NCI-H1694 treated with DMSO at 0.1 percent for 48 hours (cell line): ENCODE results near the gene SPATC1L.
A peak's percentile ranks its signal among the peaks of the same experiment; 100 is the strongest.
"Not testable (repeated sequence)": the region's sequence is repeated elsewhere in the genome, so short reads cannot be mapped to it uniquely, and the experiment has no call there.

Source experiments
- DNase-seq: peaks from one replicate; lab custom pipeline; 2025; lab: John Stamatoyannopoulos, UW

The SPATC1L gene

DNA sequence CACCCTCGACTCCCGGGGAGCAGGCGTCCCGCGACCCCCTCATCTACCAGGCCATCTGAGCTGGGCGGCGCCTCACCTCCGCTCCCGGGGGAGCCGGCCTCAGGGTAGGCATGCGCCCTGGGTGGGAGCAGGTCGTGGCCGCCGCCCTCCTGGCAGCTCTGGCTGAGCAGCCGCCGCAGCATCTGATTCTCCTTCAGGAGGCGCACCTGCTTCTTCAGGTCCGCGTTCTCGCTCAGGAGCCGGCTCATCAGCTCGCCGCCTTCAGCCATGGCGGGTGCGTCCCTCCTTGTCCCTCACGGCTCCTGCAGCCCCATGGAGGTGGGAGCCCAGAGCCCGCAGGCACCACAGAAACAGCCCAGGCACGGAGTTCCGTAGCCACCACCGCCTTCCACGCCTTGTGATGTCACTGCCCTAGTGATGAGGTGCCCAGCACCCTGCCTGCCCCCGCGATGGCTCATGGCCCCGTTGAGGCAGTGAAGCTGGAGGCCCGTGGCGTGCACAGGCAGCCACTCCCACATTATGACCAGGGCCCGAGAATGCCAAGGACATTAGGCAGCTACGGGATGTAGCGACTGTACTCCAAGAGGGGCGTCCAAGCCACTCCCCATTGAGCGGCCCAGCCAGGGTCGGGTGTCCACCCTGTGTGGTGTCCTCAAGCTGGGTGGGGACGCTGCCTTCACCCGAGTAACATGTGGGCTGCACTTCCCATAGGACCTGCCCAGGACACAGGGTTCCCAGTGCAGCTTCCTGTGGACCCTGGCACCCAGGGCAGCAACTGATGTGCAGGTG lies 1.5 kb downstream of the SPATC1L start:
- no peak for DNase-seq

GRCh38 chr21:46181953-46182547 lies 2.2 kb downstream of the SPATC1L start:
- no peak for DNase-seq

DNA sequence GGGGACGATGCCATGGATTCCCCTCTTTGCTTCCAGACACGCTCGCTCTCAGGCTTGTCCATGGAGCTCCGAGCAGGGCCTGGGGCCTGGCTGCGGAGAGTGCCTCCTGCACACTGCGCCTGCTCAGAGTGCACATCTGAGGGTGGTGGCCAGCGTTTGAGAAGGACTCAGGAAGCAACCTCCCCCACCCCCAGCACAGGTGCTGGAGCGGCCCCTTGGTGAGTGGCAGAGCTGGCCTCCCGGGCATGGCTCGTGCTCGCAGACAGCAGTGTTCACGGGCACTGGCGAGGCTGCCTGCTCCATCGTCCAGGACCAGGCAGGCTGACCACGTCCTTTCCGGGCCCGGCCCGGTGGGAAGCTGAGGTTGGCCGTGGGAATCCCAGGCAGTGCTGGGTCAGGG lies 2.8 kb downstream of the SPATC1L start:
- no peak for DNase-seq

- no peak for DNase-seq
Observed at GRCh38 chr21:46180778-46181391, 3.4 kb downstream of the SPATC1L start.

- no peak for DNase-seq
Observed at GRCh38 chr21:46180079-46180722, 4.1 kb downstream of the SPATC1L start.

DNA sequence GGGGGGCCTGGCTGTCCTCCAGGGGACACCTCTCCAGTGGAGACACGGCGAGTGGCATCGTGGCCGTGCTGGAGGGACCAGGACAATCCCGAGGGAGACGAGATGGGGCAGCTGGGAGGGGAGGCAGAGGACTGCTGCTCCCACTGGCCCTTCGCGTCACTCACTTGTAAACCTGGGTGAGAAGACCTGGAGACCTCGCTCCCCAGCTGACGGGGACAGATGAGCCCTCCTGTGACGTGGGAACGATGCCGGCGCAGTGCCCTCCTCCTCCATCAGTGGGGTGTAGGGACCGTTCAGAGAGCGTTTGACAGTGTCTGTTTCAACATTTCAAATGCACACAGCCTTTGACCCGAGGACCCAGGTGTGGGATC lies 4.6 kb downstream of the SPATC1L start:
- DNase-seq: no peak

- DNase-seq: no peak
Observed at GRCh38 chr21:46178961-46179360, 5.3 kb downstream of the SPATC1L start.

- not testable (repeated sequence) for DNase-seq
Observed at GRCh38 chr21:46176443-46177129, 7.7 kb downstream of the SPATC1L start.

DNA sequence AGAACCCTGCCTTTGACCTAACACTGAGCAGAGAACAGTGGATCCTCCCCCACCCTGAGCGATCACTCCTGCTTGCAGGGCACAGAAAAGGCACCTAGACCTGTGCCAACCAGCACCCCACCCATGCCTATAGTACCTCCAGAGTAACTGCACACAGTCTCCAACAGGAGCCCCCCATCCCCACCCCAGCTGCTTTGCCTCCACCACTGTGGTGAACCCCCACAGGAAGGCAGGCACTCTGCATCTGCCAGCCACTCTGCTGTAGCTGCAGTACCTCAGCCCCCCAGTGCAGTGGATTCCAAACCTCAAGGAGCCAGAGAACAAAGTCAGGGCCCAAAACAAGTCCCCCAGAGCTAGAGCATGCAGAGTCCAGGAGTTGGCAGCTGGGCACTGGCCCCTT lies 10.7 kb downstream of the SPATC1L start:
- DNase-seq: no peak

DNA sequence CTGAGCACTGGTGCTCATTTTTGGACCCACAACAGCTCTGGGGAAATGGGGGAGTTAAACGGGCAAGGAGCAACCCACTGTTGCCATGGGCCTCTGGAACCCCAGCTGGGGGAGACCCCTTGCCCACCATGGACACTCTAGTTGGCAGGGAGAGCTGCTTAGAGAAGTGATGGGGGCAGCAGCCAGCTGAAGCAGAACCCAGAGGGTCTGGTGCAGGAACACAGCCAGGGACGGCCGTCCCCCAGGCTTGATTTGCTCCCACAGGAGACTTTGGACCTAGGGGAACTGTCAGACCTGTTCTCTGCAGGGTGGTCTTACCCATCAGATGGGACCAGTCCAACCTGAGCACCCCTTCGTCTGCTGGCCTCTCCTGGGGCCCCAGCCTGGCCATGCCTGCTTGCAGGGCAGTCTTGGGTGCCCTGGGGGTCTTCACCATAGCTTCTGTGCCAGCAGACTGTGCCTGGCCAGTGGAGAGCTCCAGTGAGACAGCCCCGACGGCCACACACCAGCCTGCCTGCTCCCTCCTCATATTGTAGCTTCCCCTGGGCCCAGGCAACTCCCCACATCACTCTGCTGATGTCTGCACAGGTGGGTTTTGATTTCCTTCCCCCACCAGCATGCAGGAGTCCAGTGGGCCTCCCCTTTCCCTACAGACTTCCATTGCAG lies 11.3 kb downstream of the SPATC1L start:
- DNase-seq: no peak

DNA sequence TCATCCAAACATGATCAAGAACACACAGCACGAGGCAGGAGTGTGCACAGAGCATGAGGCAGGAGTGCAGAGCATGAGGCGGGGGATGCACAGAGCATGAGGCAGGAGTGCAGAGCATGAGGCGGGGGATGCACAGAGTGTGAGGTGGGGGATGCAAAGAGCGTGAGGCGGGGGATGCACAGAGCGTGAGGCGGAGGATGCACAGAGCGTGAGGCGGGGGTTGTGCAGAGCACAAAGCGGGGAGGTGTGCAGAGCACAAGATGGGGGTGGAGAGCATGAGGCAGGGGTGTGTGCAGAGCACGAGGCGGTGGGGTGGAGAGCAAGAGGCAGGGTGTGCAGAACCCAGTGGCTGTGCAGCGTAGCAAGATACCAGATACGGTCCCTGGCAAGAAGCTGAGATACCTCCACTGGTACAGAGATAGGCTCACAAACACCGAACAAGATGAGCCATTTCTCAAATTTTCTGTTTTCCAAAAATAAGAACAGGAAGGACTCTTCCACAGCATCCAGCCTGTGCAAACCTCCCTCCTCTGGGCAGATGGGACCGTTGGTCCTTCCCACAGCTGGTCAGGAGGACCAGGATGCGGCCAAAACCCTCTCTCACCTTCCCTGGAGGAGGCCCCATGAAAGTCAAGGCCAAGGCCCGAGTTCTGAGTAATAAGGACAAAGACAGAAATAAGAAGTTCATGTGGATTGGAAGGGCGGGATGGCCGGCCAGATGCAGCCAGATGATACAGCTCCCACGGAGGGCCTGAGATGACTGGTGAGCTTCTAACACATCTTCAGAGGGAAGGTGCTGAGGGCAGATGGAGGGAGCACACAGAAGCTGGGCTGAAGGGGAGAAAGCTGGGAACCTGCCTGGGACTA lies 12.0 kb downstream of the SPATC1L start:
- no peak for DNase-seq

GRCh38 chr21:46171585-46171984 lies 12.7 kb downstream of the SPATC1L start:
- DNase-seq: no peak

- not testable (repeated sequence) for DNase-seq
Observed at GRCh38 chr21:46170436-46171193, 13.6 kb downstream of the SPATC1L start.

DNA sequence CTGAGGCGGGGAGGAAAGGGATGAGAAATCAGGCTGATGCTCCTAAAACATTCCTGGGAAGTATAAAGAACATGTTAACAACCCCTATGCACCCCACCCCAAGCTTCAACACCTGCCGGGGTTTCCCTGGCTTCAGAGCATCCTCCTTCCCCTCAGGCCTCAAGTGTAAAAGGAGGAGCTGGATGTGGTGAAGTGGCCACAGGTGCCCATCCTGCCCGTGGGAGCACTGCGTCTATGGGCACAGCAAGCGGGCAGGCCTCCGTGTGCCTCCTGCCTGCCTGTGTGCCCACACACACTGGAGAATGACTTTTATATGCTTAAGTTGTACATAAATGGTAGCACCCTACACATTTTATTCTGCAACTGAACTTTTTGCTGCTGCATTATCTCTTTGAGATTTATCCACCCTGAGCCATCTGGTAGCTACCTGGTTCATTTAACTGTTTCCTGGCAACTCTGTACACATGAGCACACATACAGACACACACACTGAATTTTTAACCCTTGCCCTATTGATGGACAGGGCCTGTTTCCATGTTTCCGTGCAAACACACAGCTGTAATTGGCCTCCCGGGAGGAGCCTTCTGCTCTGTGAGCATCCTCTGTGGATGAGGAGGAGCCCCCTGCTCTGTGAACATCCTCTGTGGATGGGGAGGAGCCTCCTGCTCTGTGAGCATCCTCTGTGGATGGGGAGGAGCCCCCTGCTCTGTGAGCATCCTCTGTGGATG lies 15.4 kb downstream of the SPATC1L start:
- DNase-seq: peak; percentile 92

DNA sequence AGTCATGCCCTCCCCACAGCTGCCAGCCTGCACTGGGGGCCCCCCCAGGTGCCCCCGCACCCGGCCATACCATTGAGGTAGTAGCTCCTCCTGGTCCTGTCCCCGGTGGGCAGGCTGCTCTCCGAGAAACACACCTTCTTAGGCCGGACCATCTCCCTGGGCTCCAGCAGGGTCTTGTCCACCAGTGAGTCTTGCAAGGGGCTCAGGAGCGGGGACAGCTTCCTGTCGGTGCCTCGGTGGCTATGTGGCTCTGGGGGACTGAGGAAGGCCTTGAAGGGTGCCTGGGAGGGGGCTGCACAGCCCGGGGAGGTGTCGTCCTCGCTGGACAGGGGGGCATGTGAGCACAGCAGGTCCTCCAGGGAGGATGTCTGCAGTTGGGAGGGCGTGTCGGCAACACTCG lies 16.0 kb downstream of the SPATC1L start:
- DNase-seq: no peak

GRCh38 chr21:46165098-46165497 lies 19.2 kb downstream of the SPATC1L start:
- no peak for DNase-seq

DNA sequence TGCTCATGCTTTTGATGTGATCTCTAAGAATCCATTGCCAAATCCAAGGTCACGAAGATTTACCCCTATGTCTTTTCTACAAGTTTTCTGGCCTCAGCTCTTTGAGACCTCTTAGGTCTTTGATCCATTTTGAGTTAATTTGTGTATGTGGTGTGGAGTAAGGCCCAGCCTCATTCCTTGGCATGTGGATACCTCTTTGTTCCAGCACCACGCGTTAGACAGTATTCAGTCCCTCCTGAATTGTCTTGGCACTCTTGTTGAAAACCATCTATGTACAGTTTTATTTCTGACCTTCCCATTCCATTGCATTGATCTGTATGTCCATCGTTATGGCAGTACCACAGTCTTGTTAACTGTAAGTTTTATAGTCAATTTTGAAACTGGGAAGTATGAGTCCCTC lies 20.9 kb downstream of the SPATC1L start:
- no peak for DNase-seq

DNA sequence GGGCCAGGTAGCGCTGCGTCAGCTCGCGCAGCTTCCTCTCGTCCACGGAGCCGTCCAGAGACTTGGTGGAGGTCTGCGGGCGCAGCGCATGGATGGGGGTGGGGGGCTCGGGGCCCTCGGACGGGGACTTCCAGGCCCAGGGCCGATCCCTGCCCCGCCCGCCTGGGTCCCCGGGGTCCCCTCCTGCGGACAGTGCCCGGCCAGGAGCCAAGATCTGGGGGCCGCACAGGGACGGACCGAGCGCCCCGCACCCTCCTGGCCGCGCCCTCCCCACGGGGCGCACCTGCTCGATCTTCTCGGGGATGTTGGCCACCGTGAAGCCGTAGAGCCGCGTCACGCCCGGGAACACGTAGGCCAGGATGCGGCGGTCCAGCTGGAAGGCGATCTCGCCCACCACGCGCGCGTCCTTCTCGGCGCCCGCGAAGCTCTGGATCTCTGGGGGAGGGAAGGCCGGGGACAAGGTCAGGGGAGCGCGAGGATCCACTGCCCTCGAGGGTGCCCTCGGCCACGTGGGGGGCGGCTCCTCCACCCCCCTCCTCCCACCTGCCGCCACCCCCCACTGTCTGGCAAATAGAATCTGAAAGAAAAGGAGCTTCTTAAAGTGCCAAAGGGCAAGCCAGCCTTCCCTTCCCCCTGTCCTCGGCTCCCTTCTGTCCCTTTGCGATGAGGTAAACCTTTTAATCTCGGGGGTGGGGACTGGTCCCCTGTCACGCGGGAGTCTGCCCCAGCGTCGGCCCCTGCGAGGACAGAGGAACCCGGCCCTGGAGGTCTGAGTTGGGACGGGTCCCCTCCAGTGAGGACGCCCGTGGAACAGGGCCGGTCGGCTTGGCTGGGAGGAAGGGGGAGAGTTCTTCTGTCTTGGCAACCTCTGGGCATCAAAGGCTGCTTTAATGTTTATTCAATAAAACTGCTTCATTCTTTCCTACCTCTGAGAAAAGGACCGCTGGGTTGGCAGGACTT lies 22.3 kb downstream of the SPATC1L start:
- DNase-seq: no peak
